ENCODE data around the gene ABTB1.
"Not testable (repeated sequence)": the region's sequence is repeated elsewhere in the genome, so short reads cannot be mapped to it uniquely, and the experiment has no call there.

The ABTB1 gene

GRCh38 chr3:127650236-127650635, 22.5 kb upstream of the ABTB1 start:
- no peak for DNase-seq

- DNase-seq, result no peak
Observed at GRCh38 chr3:127651516-127652172, 21.1 kb upstream of the ABTB1 start.

- peak in 1 of 2 experiments; percentile 35 for DNase-seq
Observed at GRCh38 chr3:127652246-127652995, 20.3 kb upstream of the ABTB1 start.

GRCh38 chr3:127654374-127654773, 18.4 kb upstream of the ABTB1 start:
- no peak for DNase-seq

- not testable (repeated sequence) for DNase-seq
Observed at GRCh38 chr3:127654993-127655392, 17.8 kb upstream of the ABTB1 start.

GRCh38 chr3:127655641-127656040, 17.1 kb upstream of the ABTB1 start:
- DNase-seq, result no peak

- no peak for DNase-seq
Observed at GRCh38 chr3:127656906-127657305, 15.8 kb upstream of the ABTB1 start.

GRCh38 chr3:127658234-127658633, 14.5 kb upstream of the ABTB1 start:
- no peak for DNase-seq

GRCh38 chr3:127660621-127661251, 12.0 kb upstream of the ABTB1 start:
- DNase-seq, result no peak

GRCh38 chr3:127661600-127661999, 11.2 kb upstream of the ABTB1 start:
- no peak for DNase-seq

- no peak for DNase-seq
Observed at GRCh38 chr3:127662001-127662469, 10.7 kb upstream of the ABTB1 start.

GRCh38 chr3:127663151-127663550, 9.6 kb upstream of the ABTB1 start:
- no peak for DNase-seq

GRCh38 chr3:127665165-127665564, 7.6 kb upstream of the ABTB1 start:
- no peak for DNase-seq

- no peak for DNase-seq
Observed at GRCh38 chr3:127665586-127665985, 7.2 kb upstream of the ABTB1 start.

GRCh38 chr3:127666676-127667075, 6.1 kb upstream of the ABTB1 start:
- DNase-seq, result no peak

- DNase-seq, result no peak
Observed at GRCh38 chr3:127667119-127667681, 5.6 kb upstream of the ABTB1 start.

- no peak for DNase-seq
Observed at GRCh38 chr3:127668906-127669305, 3.8 kb upstream of the ABTB1 start.

- no peak for DNase-seq
Observed at GRCh38 chr3:127669541-127670228, 3.1 kb upstream of the ABTB1 start.

- DNase-seq, result no peak
Observed at GRCh38 chr3:127670229-127670559, 2.6 kb upstream of the ABTB1 start.

- no peak for DNase-seq
Observed at GRCh38 chr3:127670761-127671522, 1.8 kb upstream of the ABTB1 start.

GRCh38 chr3:127671523-127672428, 976 bp upstream of the ABTB1 start:
- no peak for DNase-seq

Data from NCI-H1930 (cell line).